Gastrocnemius medialis (tissue), 4 donors: ENCODE results near the gene SEC14L3. TPM values are rescaled to one million over a fixed set of nuclear protein-coding genes. Genes with fewer than 3 reads are reported as not detected.

ENCODE experiments used
- ATAC-seq, 2 donors: fragments of 150-250 bp; one replicate each; pipeline ENCODE4 v1.9.1; 2016
- DNase-seq, 2 donors: peaks; one replicate each; pipeline ENCODE4 v3.0.0-alpha.2; 2019
- H3K27ac ChIP-seq, 4 donors: fragments of 200-600 bp; sonication (generic); 1 replicate in 1 of 4; 2 replicates in 3 of 4; pipeline ENCODE4 v1.5.1; 2016 to 2018; ENCODE audit warnings: mild to moderate bottlenecking in 2 of 4, moderate library complexity in 1 of 4
- H3K27me3 ChIP-seq, 3 donors: fragments of 200-600 bp; sonication (generic) in 2 of 3; 1 replicate in 1 of 3; 2 replicates in 2 of 3; pipeline versions ENCODE4 v1.5.1 to v1.6.0; 2016 to 2019; ENCODE audit warnings: mild to moderate bottlenecking in 1 of 3, moderate library complexity in 1 of 3
- H3K36me3 ChIP-seq, 2 donors: fragments of 200-600 bp; sonication (generic) in 1 of 2; one replicate each; pipeline ENCODE4 v1.5.1; 2017 to 2018
- H3K4me1 ChIP-seq, 2 donors: fragments of 200-600 bp; sonication (generic) in 1 of 2; one replicate each; pipeline ENCODE4 v1.5.1; 2016 to 2017; ENCODE audit warnings: mild to moderate bottlenecking in 2 of 2
- H3K4me3 ChIP-seq, 4 donors: fragments of 200-600 bp; sonication (generic) in 3 of 4; 1 replicate in 1 of 4; 2 replicates in 3 of 4; pipeline ENCODE4 v1.5.1; 2016 to 2019; ENCODE audit warnings: mild to moderate bottlenecking in 2 of 4
- H3K9me3 ChIP-seq, 3 donors: fragments of 200-600 bp; sonication (generic) in 2 of 3; 1 replicate in 1 of 3; 2 replicates in 2 of 3; pipeline ENCODE4 v1.5.1; 2016 to 2019
- CTCF ChIP-seq, 5 experiments: fragments of 450-650 bp in 3 of 5; fragments of 200-600 bp in 2 of 5; sonication (generic) in 2 of 5; IDR thresholded peaks in 4 of 5; conservative IDR thresholded peaks in 1 of 5; 1 replicate in 4 of 5; 2 replicates in 1 of 5; pipeline ENCODE4 v1.5.1; 2016 to 2019; ENCODE audit warnings: antibody characterized with exemption in 5 of 5, mild to moderate bottlenecking in 3 of 5, moderate library complexity in 3 of 5
- POLR2A ChIP-seq, 2 donors: fragments of 450-650 bp; IDR thresholded peaks; one replicate each; pipeline ENCODE4 v1.6.1; 2017; ENCODE audit warnings: antibody characterized with exemption in 2 of 2, mild to moderate bottlenecking in 2 of 2, moderate library complexity in 2 of 2
- in situ Hi-C, 4 donors: fragments of 200-750 bp; cut with MboI; loops; one replicate each; pipeline versions ENCODE4 v1.15.0 to v1.8.0; 2017; ENCODE audit warnings: low sequenced_read_pairs in 4 of 4
- intact Hi-C: fragments of 100-400 bp; cut with DNase I; formaldehyde crosslinking; loops from one replicate; pipeline ENCODE4 v1.15.1; 2023; ENCODE audit warnings: low total_unique reads
- total RNA-seq, 4 donors: library from RNA; depleted of rRNA; stranded (reverse); fragments of >200 nt; gene quantifications; one replicate each; pipeline versions ENCODE4 v1.1.0 to v1.2.3, GENCODE V29; 2016

Gene SEC14L3
- total RNA-seq, 4 donors from 2014 or later = not detected

GRCh38 chr22:30433773-30434172 is 38.0 kb downstream of the SEC14L3 start:
- H3K4me1 ChIP-seq = no peaks in the 10 kb centered on the region
- in situ Hi-C loops = no loop called here
- DNase-seq (no peak), ATAC-seq (no peak)
- no peak overlapping the region for H3K4me3 ChIP-seq
- H3K36me3 ChIP-seq = no peaks in the 10 kb centered on the region
- H3K27ac ChIP-seq = no peak overlapping the region
- intact Hi-C loops = no loop called here
- H3K9me3 ChIP-seq = no peaks in the 10 kb centered on the region
- TF ChIP-seq POLR2A (IDR thresholded peaks at IDR 0.05) = no peak
- no peak for TF ChIP-seq CTCF (IDR thresholded peaks at IDR 0.05 in 4 of 5, conservative IDR thresholded peaks at IDR 0.05 in 1 of 5)
- no peaks in the 10 kb centered on the region for H3K27me3 ChIP-seq

GRCh38 chr22:30433227-30433626 is 38.6 kb downstream of the SEC14L3 start:
- no peak overlapping the region for H3K4me3 ChIP-seq
- H3K36me3 ChIP-seq = no peaks in the 10 kb centered on the region
- H3K4me1 ChIP-seq = no peaks in the 10 kb centered on the region
- in situ Hi-C loops (no loop called here), intact Hi-C loops (no loop called here)
- H3K27me3 ChIP-seq = no peaks in the 10 kb centered on the region
- no peaks in the 10 kb centered on the region for H3K9me3 ChIP-seq
- ATAC-seq = no peak
- no peak for DNase-seq
- H3K27ac ChIP-seq = no peak overlapping the region
- TF ChIP-seq POLR2A (IDR thresholded peaks at IDR 0.05) = no peak
- TF ChIP-seq CTCF (IDR thresholded peaks at IDR 0.05 in 4 of 5, conservative IDR thresholded peaks at IDR 0.05 in 1 of 5) = no peak

- Histone ChIP-seq H3K9me3 (no peaks in the 10 kb centered on the region), H3K36me3 (no peaks in the 10 kb centered on the region), H3K4me3 (no peak overlapping the region), H3K4me1 (no peaks in the 10 kb centered on the region), H3K27me3 (no peaks in the 10 kb centered on the region), H3K27ac (no peak overlapping the region)
- intact Hi-C loops = no loop called here
- TF ChIP-seq POLR2A (IDR thresholded peaks at IDR 0.05) (no peak), CTCF (IDR thresholded peaks at IDR 0.05 in 4 of 5, conservative IDR thresholded peaks at IDR 0.05 in 1 of 5) (no peak)
- no peak for DNase-seq
- no peak for ATAC-seq
- in situ Hi-C loops = no loop called here
Observed at GRCh38 chr22:30432520-30432919, 39.3 kb downstream of the SEC14L3 start.

- Histone ChIP-seq H3K4me1 (no peaks in the 10 kb centered on the region), H3K9me3 (no peaks in the 10 kb centered on the region), H3K27ac (no peak overlapping the region), H3K4me3 (no peak overlapping the region), H3K36me3 (no peaks in the 10 kb centered on the region), H3K27me3 (no peaks in the 10 kb centered on the region)
- ATAC-seq (no peak), DNase-seq (no peak)
- TF ChIP-seq CTCF (IDR thresholded peaks at IDR 0.05 in 4 of 5, conservative IDR thresholded peaks at IDR 0.05 in 1 of 5) (no peak), POLR2A (IDR thresholded peaks at IDR 0.05) (no peak)
- in situ Hi-C loops = no loop called here
- intact Hi-C loops = no loop called here
Observed at GRCh38 chr22:30432096-30432495, 39.7 kb downstream of the SEC14L3 start.

GRCh38 chr22:30430933-30431332 is 40.9 kb downstream of the SEC14L3 start:
- intact Hi-C loops (no loop called here), in situ Hi-C loops (no loop called here)
- Histone ChIP-seq H3K4me1 (peaks cover 0 to 4% of the 10 kb centered on the region in 2 donors), H3K36me3 (no peaks in the 10 kb centered on the region), H3K9me3 (no peaks in the 10 kb centered on the region), H3K27ac (no peak overlapping the region), H3K4me3 (no peak overlapping the region), H3K27me3 (no peaks in the 10 kb centered on the region)
- DNase-seq = no peak
- ATAC-seq = no peak
- TF ChIP-seq POLR2A (IDR thresholded peaks at IDR 0.05) = no peak
- no peak for TF ChIP-seq CTCF (IDR thresholded peaks at IDR 0.05 in 4 of 5, conservative IDR thresholded peaks at IDR 0.05 in 1 of 5)
